Measurements from ENCODE around the gene FBLN5.

GRCh38 chr14:91926131-91926890 lies 21.2 kb downstream of the FBLN5 start:
- no peak for TF ChIP-seq CTCF (IDR thresholded peaks at IDR 0.05)
- no peak for TF ChIP-seq POLR2A (IDR thresholded peaks at IDR 0.05)
